HepG2 (cell line): Measurements from ENCODE around the gene RAB8A. TPM values are rescaled to one million over a fixed set of nuclear protein-coding genes. Genes with fewer than 3 reads are reported as not detected.
A peak's percentile ranks its signal among the peaks of the same experiment; 100 is the strongest.

Experiments used
- HMGXB3 ChIP-seq: sonication (generic); formaldehyde crosslinking; IDR thresholded peaks from 2 replicates; pipeline ENCODE4 v1.4.0; 2020; ENCODE audit warnings: missing genetic modification reagents, borderline replicate concordance
- MED8 ChIP-seq: sonication (generic); formaldehyde crosslinking; IDR thresholded peaks from 2 replicates; pipeline ENCODE4 v1.8.1; 2023; ENCODE audit warnings: mild to moderate bottlenecking, missing genetic modification reagents; ENCODE audit not compliant: insufficient replicate concordance
- NFIC ChIP-seq: IDR thresholded peaks from 2 replicates; pipeline ENCODE4 v1.6.1; 2012; ENCODE audit warnings: mild to moderate bottlenecking, low read length, inconsistent platforms
- NR2F1 ChIP-seq, 2 experiments: fragments of 450-650 bp in 1 of 2; formaldehyde crosslinking in 1 of 2; IDR thresholded peaks; 2 replicates each; pipeline versions ENCODE4 v1.5.0 to v1.6.1; 2016 to 2020; ENCODE audit warnings: mild to moderate bottlenecking in 1 of 2, missing compliant biosample characterization in 1 of 2, missing genetic modification reagents in 1 of 2, moderate library complexity in 1 of 2
- REST ChIP-seq, 2 experiments: IDR thresholded peaks; 2 replicates each; pipeline ENCODE4 v1.6.1; 2011 to 2012; ENCODE audit warnings: low read length in 2 of 2, borderline replicate concordance in 1 of 2, low read depth in 1 of 2, mild to moderate bottlenecking in 1 of 2, moderate library complexity in 1 of 2
- RORA ChIP-seq: sonication (generic); formaldehyde crosslinking; IDR thresholded peaks from 2 replicates; pipeline ENCODE4 v1.5.0; 2020; ENCODE audit warnings: mild to moderate bottlenecking, missing genetic modification reagents, moderate library complexity
- TAF15 ChIP-seq: fragments of 200-400 bp; formaldehyde crosslinking; IDR thresholded peaks from one replicate; pipeline ENCODE4 v1.6.1; 2018; ENCODE audit warnings: mild to moderate bottlenecking, low read depth, low read length; ENCODE audit not compliant: poor library complexity, severe bottlenecking
- TBX3 ChIP-seq: fragments of 450-650 bp; IDR thresholded peaks from 2 replicates; pipeline ENCODE4 v1.6.1; 2017; ENCODE audit warnings: antibody characterized with exemption, mild to moderate bottlenecking, inconsistent platforms, borderline replicate concordance
- THAP11 ChIP-seq: IDR thresholded peaks from 2 replicates; pipeline ENCODE4 v1.6.1; 2016; ENCODE audit warnings: missing biosample characterization, missing genetic modification reagents
- ZFP36 ChIP-seq: fragments of 150-350 bp; IDR thresholded peaks from 2 replicates; pipeline ENCODE4 v1.6.1; 2018; ENCODE audit warnings: borderline replicate concordance, low read length, low read depth; ENCODE audit not compliant: partially characterized antibody
- ZFP82 ChIP-seq: sonication (generic); formaldehyde crosslinking; IDR thresholded peaks from 2 replicates; pipeline ENCODE4 v1.5.1; 2020; ENCODE audit warnings: mild to moderate bottlenecking, missing genetic modification reagents, borderline replicate concordance
- ZNF75D ChIP-seq: sonication (generic); formaldehyde crosslinking; IDR thresholded peaks from 2 replicates; pipeline ENCODE4 v1.8.1; 2023; ENCODE audit warnings: missing genetic modification reagents, mild to moderate bottlenecking, borderline replicate concordance
- ZNF777 ChIP-seq: sonication (generic); formaldehyde crosslinking; IDR thresholded peaks from 2 replicates; pipeline ENCODE4 v1.4.0; 2020; ENCODE audit warnings: missing genetic modification reagents
- polyA plus RNA-seq, 8 experiments: library from polyadenylated mRNA; depleted of rRNA in 3 of 8; stranded (reverse) in 7 of 8; unstranded in 1 of 8; fragments of >200 nt; fragmentation: Illumina TruSeq in 4 of 8; extraction: Trizol in 4 of 8; gene quantifications; 2 replicates each; pipeline versions ENCODE4 v1.2.1 to v1.2.3, GENCODE V29; 2011 to 2016; ENCODE audit warnings: low read depth in 4 of 8, missing spikeins in 1 of 8, mixed read lengths in 1 of 8; ENCODE audit not compliant: insufficient read depth in 1 of 8
- total RNA-seq, 5 experiments: library from RNA; depleted of rRNA; stranded (reverse); fragments of >200 nt; fragmentation: Illumina TruSeq; extraction: Trizol; gene quantifications; 2 replicates each; pipeline ENCODE4 v1.2.3, GENCODE V29; 2016; ENCODE audit warnings: low read depth in 1 of 5
- TF ChIP-seq, protein P1 (sequence below): sonication (generic); formaldehyde crosslinking; IDR thresholded peaks from 2 replicates; pipeline ENCODE4 v1.5.1; 2020; ENCODE audit warnings: mild to moderate bottlenecking, missing genetic modification reagents, moderate library complexity
- TF ChIP-seq, protein P2 (sequence below): sonication (generic); formaldehyde crosslinking; conservative IDR thresholded peaks from 2 replicates; pipeline ENCODE4 v1.8.0; 2022; ENCODE audit warnings: low read depth, missing genetic modification reagents

Gene RAB8A
- total and polyA plus RNA-seq, 2 of the 13 experiments (the other 11 are each of a cell fraction or from before 2014, with no cell fraction given): 36.7 to 45.0 TPM

DNA sequence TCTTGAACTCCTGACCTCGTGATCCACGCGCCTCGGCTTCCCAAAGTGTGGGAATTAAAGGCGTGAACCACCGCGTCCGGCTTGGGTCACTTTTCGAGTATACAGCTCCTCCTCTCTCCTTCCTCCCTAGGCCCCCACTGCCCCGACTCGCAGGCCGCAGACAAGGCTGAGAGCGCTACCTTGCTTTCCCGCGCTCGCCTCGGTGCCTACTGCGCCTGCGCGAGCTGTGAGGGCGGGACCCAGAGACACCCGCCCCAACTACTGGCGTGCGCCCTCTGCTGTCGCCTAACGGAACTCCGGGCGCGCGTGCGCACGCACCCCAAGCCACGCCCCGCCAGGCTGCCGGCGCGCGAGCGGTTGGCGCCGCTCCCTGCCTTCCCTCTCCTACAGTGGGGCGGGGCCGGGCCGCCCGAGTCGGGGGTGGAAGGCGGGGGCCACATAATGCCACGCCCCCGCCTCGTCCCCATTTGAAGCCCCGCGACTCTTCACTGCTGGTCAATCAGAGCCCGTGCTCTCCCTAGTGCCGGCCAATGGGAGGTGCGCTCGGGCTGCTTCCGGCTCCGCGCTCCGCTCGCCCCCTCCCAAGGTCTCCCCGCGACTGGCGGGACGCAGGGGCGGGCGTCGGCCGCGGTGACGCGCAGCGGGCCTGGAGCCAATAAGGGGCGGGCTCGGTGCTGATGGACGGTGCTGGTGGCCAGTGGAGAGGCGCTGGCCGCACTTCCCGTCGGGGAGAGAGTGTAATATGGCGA is at the start of gene RAB8A (continued):
- TF ChIP-seq HMGXB3: no peak
- TF ChIP-seq NFIC: no peak
- TF ChIP-seq ZFP36: no peak
- TF ChIP-seq, protein P1, sequence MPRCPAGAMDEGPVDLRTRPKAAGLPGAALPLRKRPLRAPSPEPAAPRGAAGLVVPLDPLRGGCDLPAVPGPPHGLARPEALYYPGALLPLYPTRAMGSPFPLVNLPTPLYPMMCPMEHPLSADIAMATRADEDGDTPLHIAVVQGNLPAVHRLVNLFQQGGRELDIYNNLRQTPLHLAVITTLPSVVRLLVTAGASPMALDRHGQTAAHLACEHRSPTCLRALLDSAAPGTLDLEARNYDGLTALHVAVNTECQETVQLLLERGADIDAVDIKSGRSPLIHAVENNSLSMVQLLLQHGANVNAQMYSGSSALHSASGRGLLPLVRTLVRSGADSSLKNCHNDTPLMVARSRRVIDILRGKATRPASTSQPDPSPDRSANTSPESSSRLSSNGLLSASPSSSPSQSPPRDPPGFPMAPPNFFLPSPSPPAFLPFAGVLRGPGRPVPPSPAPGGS (CRISPR knock-in tag): no peak
- no peak for TF ChIP-seq MED8 (CRISPR knock-in tag)
- TF ChIP-seq TAF15: no peak
- no peak for TF ChIP-seq RORA (CRISPR knock-in tag)
- no peak for TF ChIP-seq ZFP82 (CRISPR knock-in tag)
- TF ChIP-seq, protein P2, sequence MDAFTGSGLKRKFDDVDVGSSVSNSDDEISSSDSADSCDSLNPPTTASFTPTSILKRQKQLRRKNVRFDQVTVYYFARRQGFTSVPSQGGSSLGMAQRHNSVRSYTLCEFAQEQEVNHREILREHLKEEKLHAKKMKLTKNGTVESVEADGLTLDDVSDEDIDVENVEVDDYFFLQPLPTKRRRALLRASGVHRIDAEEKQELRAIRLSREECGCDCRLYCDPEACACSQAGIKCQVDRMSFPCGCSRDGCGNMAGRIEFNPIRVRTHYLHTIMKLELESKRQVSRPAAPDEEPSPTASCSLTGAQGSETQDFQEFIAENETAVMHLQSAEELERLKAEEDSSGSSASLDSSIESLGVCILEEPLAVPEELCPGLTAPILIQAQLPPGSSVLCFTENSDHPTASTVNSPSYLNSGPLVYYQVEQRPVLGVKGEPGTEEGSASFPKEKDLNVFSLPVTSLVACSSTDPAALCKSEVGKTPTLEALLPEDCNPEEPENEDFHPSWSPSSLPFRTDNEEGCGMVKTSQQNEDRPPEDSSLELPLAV (CRISPR knock-in tag): no peak
- TF ChIP-seq THAP11: peak; percentile 84
- TF ChIP-seq REST (IDR thresholded peaks at IDR 0.05; ENCODE audit: borderline replicate concordance in 1 of 2, low read depth in 1 of 2, low read length in 2 of 2): no peak
- TF ChIP-seq TBX3: peak; percentile 62; the same call in 1 of the 2 replicates
- TF ChIP-seq ZNF777 (CRISPR knock-in tag): peak; percentile 69; the same call in 1 of the 2 replicates
- TF ChIP-seq NR2F1 (CRISPR knock-in tag; IDR thresholded peaks at IDR 0.05): no peak
- TF ChIP-seq ZNF75D (CRISPR knock-in tag): no peak
